Small intestine (tissue), 7 donors: ENCODE results near the gene GPR15. TPM values are rescaled to one million over a fixed set of nuclear protein-coding genes. Genes with fewer than 3 reads are reported as not detected.

Experiments used
- DNase-seq, 2 donors: peaks; one replicate each; pipeline versions ENCODE4 v3.0.0 to v3.0.0-alpha.2; 2013
- FAIRE-seq: peaks from 2 replicates; lab custom pipeline; 2012; peaks lifted over from hg19 to GRCh38; lab: Jason Lieb, UNC
- H3K27ac ChIP-seq, 3 donors: one replicate each; pipeline ENCODE4 v1.5.1; 2013; ENCODE audit warnings: low read length in 2 of 3, mild to moderate bottlenecking in 2 of 3, control low read depth in 1 of 3, inconsistent platforms in 1 of 3, low read depth in 1 of 3, moderate library complexity in 1 of 3
- H3K27me3 ChIP-seq, 3 donors: one replicate each; pipeline ENCODE4 v1.6.1; 2013; ENCODE audit warnings: low read length in 3 of 3, inconsistent platforms in 1 of 3; ENCODE audit not compliant: control insufficient read depth in 3 of 3, insufficient read depth in 3 of 3
- H3K36me3 ChIP-seq, 3 donors: one replicate each; pipeline ENCODE4 v1.6.1; 2013; ENCODE audit warnings: low read length in 3 of 3, inconsistent platforms in 1 of 3, low read depth in 1 of 3, mild to moderate bottlenecking in 1 of 3, moderate library complexity in 1 of 3; ENCODE audit not compliant: control insufficient read depth in 3 of 3, insufficient read depth in 2 of 3
- H3K4me1 ChIP-seq, 3 donors: one replicate each; pipeline ENCODE4 v1.6.1; 2013; ENCODE audit warnings: low read length in 2 of 3, inconsistent platforms in 1 of 3, low read depth in 1 of 3, mild to moderate bottlenecking in 1 of 3, moderate library complexity in 1 of 3; ENCODE audit not compliant: control insufficient read depth in 3 of 3, insufficient read depth in 2 of 3
- H3K4me3 ChIP-seq, 3 donors: one replicate each; pipeline ENCODE4 v1.5.1; 2013; ENCODE audit warnings: low read length in 3 of 3, control low read depth in 1 of 3, inconsistent platforms in 1 of 3, low read depth in 1 of 3, mild to moderate bottlenecking in 1 of 3, moderate library complexity in 1 of 3
- H3K9me3 ChIP-seq, 2 donors: one replicate each; pipeline ENCODE4 v1.6.1; 2013; ENCODE audit warnings: low read depth in 1 of 2, low read length in 1 of 2; ENCODE audit not compliant: control insufficient read depth in 2 of 2, insufficient read depth in 1 of 2
- WGBS, 3 donors: extraction: QIAGEN DNeasy Blood & Tissue Kit; methylation state at CpG; one replicate each; pipeline ENCODE4 v1.1.7; 2013; 5-methylcytosine and 5-hydroxymethylcytosine counted together
- polyA plus RNA-seq, 4 donors: library from polyadenylated mRNA; stranded (reverse) in 3 of 4; unstranded in 1 of 4; fragments of 200-250 nt in 3 of 4; fragments of 120-200 nt in 1 of 4; gene quantifications; one replicate each; pipeline versions ENCODE4 v1.2.1 to v1.2.3, GENCODE V29; 2013
- donor health status: healthy with polysubstance abuse.
- donor health status: control.
- donor health status: control.
- donor health status: Bipolar disorder and iron deficiency.
- donor health status: healthy.

Gene GPR15
- polyA plus RNA-seq, 4 donors = 0.16 to 0.54 (median 0.30) TPM; not detected in 1

GRCh38 chr3:98534168-98534567, 2.4 kb downstream of the GPR15 start:
- no peaks in the 10 kb centered on the region for H3K36me3 ChIP-seq
- no peak overlapping the region for H3K4me3 ChIP-seq
- WGBS, 3 donors = 88 to 99% (median 94%) methylated on average over 2 of the region's 2 CpGs
- DNase-seq (no peak), FAIRE-seq (no peak)
- H3K4me1 ChIP-seq = peaks cover 0 to 8% (median 0%) of the 10 kb centered on the region in 3 donors
- no peak overlapping the region for H3K27ac ChIP-seq
- no peaks in the 10 kb centered on the region for H3K9me3 ChIP-seq
- no peaks in the 10 kb centered on the region for H3K27me3 ChIP-seq

GRCh38 chr3:98534734-98535133, 3.0 kb downstream of the GPR15 start:
- H3K36me3 ChIP-seq = no peaks in the 10 kb centered on the region
- no peaks in the 10 kb centered on the region for H3K9me3 ChIP-seq
- FAIRE-seq (peak; percentile 44), DNase-seq (no peak)
- H3K27me3 ChIP-seq = no peaks in the 10 kb centered on the region
- peaks cover 0 to 5% (median 0%) of the 10 kb centered on the region in 3 donors for H3K4me1 ChIP-seq
- H3K4me3 ChIP-seq = no peak overlapping the region
- H3K27ac ChIP-seq = no peak overlapping the region
- 76 to 94% (median 82%) methylated on average over 1 of the region's 1 CpG for WGBS, 3 donors

GRCh38 chr3:98536456-98537017, 4.8 kb downstream of the GPR15 start:
- no peak overlapping the region for H3K27ac ChIP-seq
- H3K27me3 ChIP-seq = no peaks in the 10 kb centered on the region
- no peak for FAIRE-seq
- peaks cover 0 to under 1% (median 0%) of the 10 kb centered on the region in 3 donors for H3K4me1 ChIP-seq
- DNase-seq = no peak
- no peaks in the 10 kb centered on the region for H3K36me3 ChIP-seq
- WGBS, 3 donors = 80 to 84% (median 80%) methylated on average over 6 of the region's 6 CpGs
- H3K4me3 ChIP-seq = no peak overlapping the region
- no peaks in the 10 kb centered on the region for H3K9me3 ChIP-seq

DNA sequence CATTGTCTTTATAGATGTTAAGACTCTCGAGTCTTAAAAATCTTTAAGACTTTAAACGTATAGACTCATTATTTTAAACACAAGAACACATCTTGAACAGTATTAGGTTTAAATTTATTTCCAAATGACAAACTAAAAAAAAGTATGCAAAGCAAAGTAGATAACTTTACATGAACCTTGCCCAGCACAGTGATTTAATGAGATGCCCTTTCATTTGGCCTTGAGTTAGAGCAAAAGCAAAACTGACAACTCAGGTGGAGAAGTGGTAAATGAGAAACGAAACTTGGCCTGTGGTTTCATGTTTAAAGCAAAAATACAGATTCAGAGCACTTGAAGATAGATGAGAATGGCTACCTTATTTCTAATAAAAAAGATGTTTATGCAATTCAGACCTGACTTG, 8.6 kb downstream of the GPR15 start:
- 36 to 51% (median 46%) methylated on average over 3 of the region's 3 CpGs for WGBS, 3 donors
- Histone ChIP-seq H3K4me3 (no peak overlapping the region), H3K36me3 (no peaks in the 10 kb centered on the region), H3K27ac (peak overlapping the region in 1 of 3 donors; percentile 81), H3K27me3 (no peaks in the 10 kb centered on the region), H3K9me3 (no peaks in the 10 kb centered on the region), H3K4me1 (peaks cover 0 to 7% (median 4%) of the 10 kb centered on the region in 3 donors)
- DNase-seq = peak; percentile 68 to 77
- FAIRE-seq = peak; percentile 96

- H3K27ac ChIP-seq = peak overlapping the region in 1 of 3 donors; percentile 45
- no peaks in the 10 kb centered on the region for H3K27me3 ChIP-seq
- H3K4me1 ChIP-seq = peaks cover 0 to 7% (median 4%) of the 10 kb centered on the region in 3 donors
- no peaks in the 10 kb centered on the region for H3K9me3 ChIP-seq
- DNase-seq (peak in 1 of 2 donors; percentile 25), FAIRE-seq (no peak)
- no peaks in the 10 kb centered on the region for H3K36me3 ChIP-seq
- 98 to 100% (median 100%) methylated on average over 1 of the region's 1 CpG for WGBS, 3 donors
- no peak overlapping the region for H3K4me3 ChIP-seq
Observed at GRCh38 chr3:98541695-98542094, 9.9 kb downstream of the GPR15 start.

DNA sequence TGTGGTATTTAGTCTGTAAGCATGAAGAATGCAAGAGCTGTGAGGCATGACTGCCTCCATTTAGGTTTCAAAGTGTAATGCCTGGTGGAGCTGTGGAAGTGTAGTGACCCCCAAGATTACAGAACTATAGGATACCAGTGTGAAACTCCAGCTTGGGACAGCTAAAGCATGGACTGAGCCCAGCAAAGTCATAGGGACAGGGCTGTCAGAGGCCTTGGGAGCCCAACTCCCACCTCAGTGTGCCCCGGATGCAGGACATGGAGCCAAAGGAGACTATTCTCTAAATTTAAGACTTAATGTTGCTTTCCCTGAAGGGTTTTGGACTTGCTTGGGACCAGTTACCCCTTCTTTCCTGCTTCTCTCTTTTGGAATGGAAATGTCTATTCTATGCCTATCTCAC, 10.8 kb downstream of the GPR15 start:
- no peaks in the 10 kb centered on the region for H3K36me3 ChIP-seq
- DNase-seq = no peak
- no peaks in the 10 kb centered on the region for H3K9me3 ChIP-seq
- no peaks in the 10 kb centered on the region for H3K27me3 ChIP-seq
- no peak for FAIRE-seq
- no peak overlapping the region for H3K4me3 ChIP-seq
- H3K27ac ChIP-seq = peak overlapping the region in 2 of 3 donors; percentile 1 to 18
- peaks cover 0 to 7% (median 4%) of the 10 kb centered on the region in 3 donors for H3K4me1 ChIP-seq
- 88 to 100% (median 100%) methylated on average over 1 of the region's 1 CpG for WGBS, 3 donors

- DNase-seq (no peak), FAIRE-seq (peak; percentile 10)
- Histone ChIP-seq H3K27me3 (no peaks in the 10 kb centered on the region), H3K4me1 (peaks cover 0 to 9% (median 4%) of the 10 kb centered on the region in 3 donors), H3K4me3 (no peak overlapping the region), H3K27ac (no peak overlapping the region), H3K36me3 (no peaks in the 10 kb centered on the region), H3K9me3 (peaks cover 0 to 4% of the 10 kb centered on the region in 2 donors)
- 37 to 61% (median 44%) methylated on average over 5 of the region's 5 CpGs for WGBS, 3 donors
Observed at GRCh38 chr3:98545940-98546339, 14.2 kb downstream of the GPR15 start.

DNA sequence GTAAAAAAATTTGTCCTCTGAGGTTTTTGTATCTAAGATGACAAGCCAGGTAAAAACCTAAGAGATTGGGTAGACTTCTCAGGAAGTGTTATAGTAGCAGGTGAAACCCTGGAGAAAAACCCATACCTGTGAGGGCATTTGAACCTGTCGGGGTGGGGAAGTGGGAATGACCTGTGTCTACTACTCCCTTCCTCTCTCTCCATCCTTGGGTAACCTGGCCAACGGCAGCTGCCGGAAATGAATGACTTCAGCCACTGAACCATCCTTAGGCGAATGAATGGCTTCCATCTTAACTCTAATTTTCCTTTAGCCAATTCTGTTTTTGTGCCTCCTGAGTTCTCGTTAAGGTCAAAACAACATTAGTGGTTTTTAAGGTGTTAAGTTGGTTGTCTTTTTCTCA, 16.8 kb downstream of the GPR15 start:
- 70 to 91% (median 83%) methylated on average over 5 of the region's 5 CpGs for WGBS, 3 donors
- DNase-seq (no peak), FAIRE-seq (no peak)
- Histone ChIP-seq H3K9me3 (peaks cover 0 to 12% of the 10 kb centered on the region in 2 donors), H3K36me3 (no peaks in the 10 kb centered on the region), H3K27ac (no peak overlapping the region), H3K4me3 (no peak overlapping the region), H3K27me3 (no peaks in the 10 kb centered on the region), H3K4me1 (peaks cover 2 to 15% (median 5%) of the 10 kb centered on the region in 3 donors)
